Neuronal stem cell (in vitro differentiated cells): ENCODE results near the gene NGFR.

Source experiments
- DNase-seq: peaks from one replicate; pipeline ENCODE4 v3.0.0-alpha.2; 2013; ENCODE audit warnings: low spot score
- H2AFZ ChIP-seq: one replicate; pipeline ENCODE4 v1.6.1; 2013; ENCODE audit warnings: mild to moderate bottlenecking, low read length, inconsistent platforms
- H2AK5ac ChIP-seq: 2 replicates; pipeline ENCODE4 v1.6.1; 2013; ENCODE audit warnings: low read depth, mild to moderate bottlenecking, inconsistent platforms, low read length, moderate library complexity, mixed read lengths
- H2BK120ac ChIP-seq: 2 replicates; pipeline ENCODE4 v1.6.1; 2013; ENCODE audit warnings: low read depth, mild to moderate bottlenecking, inconsistent platforms, low read length, moderate library complexity, mixed read lengths
- H2BK12ac ChIP-seq: one replicate; pipeline ENCODE4 v1.6.1; 2013; ENCODE audit warnings: low read length, inconsistent platforms
- H2BK15ac ChIP-seq: 2 replicates; pipeline ENCODE4 v1.6.1; 2013; ENCODE audit warnings: mild to moderate bottlenecking, low read length, inconsistent platforms, mixed read lengths
- H2BK5ac ChIP-seq: one replicate; pipeline ENCODE4 v1.6.1; 2013; ENCODE audit warnings: inconsistent platforms, mild to moderate bottlenecking, low read length, moderate library complexity
- H3K14ac ChIP-seq: one replicate; pipeline ENCODE4 v1.6.1; 2013; ENCODE audit warnings: low read length, inconsistent platforms
- H3K18ac ChIP-seq: 2 replicates; pipeline ENCODE4 v1.6.1; 2013; ENCODE audit warnings: low read length, inconsistent platforms
- H3K23ac ChIP-seq: 2 replicates; pipeline ENCODE4 v1.6.1; 2013; ENCODE audit warnings: low read depth, mild to moderate bottlenecking, mixed read lengths, low read length, inconsistent platforms; ENCODE audit not compliant: poor library complexity
- H3K27ac ChIP-seq: replicated peaks from 3 replicates; pipeline ENCODE4 v1.5.1; 2013; ENCODE audit warnings: low read length, inconsistent platforms
- H3K27me3 ChIP-seq, 3 experiments: 2 replicates each; pipeline ENCODE4 v1.6.1; 2013; ENCODE audit warnings: low read length in 3 of 3, mild to moderate bottlenecking in 2 of 3, inconsistent platforms in 1 of 3, low read depth in 1 of 3, mixed read lengths in 1 of 3, moderate library complexity in 1 of 3; ENCODE audit not compliant: control insufficient read depth in 3 of 3, insufficient read depth in 3 of 3
- H3K36me3 ChIP-seq, 2 donors: replicated peaks in 1 of 2; 2 replicates each; pipeline ENCODE4 v1.6.1; 2013; ENCODE audit warnings: low read length in 2 of 2; ENCODE audit not compliant: control insufficient read depth in 2 of 2, insufficient read depth in 2 of 2
- H3K4ac ChIP-seq: 2 replicates; pipeline ENCODE4 v1.6.1; 2013; ENCODE audit warnings: inconsistent platforms, mild to moderate bottlenecking, low read length, moderate library complexity
- H3K4me1 ChIP-seq, 2 donors: 1 replicate in 1 of 2; 2 replicates in 1 of 2; pipeline ENCODE4 v1.6.1; 2013; ENCODE audit warnings: low read length in 2 of 2, low read depth in 1 of 2; ENCODE audit not compliant: control insufficient read depth in 2 of 2, insufficient read depth in 1 of 2
- H3K4me2 ChIP-seq: one replicate; pipeline ENCODE4 v1.6.1; 2013; ENCODE audit warnings: mild to moderate bottlenecking, low read length, inconsistent platforms; ENCODE audit not compliant: insufficient read depth, poor library complexity, severe bottlenecking
- H3K4me3 ChIP-seq, 2 donors: 2 replicates each; pipeline ENCODE4 v1.5.1; 2013; ENCODE audit warnings: low read length in 2 of 2, mild to moderate bottlenecking in 2 of 2, inconsistent platforms in 1 of 2, moderate library complexity in 1 of 2
- H3K79me1 ChIP-seq: one replicate; pipeline ENCODE4 v1.6.1; 2013; ENCODE audit warnings: low read depth, mild to moderate bottlenecking, inconsistent platforms, low read length, moderate library complexity
- H3K9ac ChIP-seq: one replicate; pipeline ENCODE4 v1.6.1; 2013; ENCODE audit warnings: mild to moderate bottlenecking, low read depth, low read length, inconsistent platforms; ENCODE audit not compliant: poor library complexity
- H3K9me3 ChIP-seq, 2 donors: replicated peaks in 1 of 2; 2 replicates each; pipeline versions ENCODE3 to v1.6.1; 2013; ENCODE audit warnings: low read length in 2 of 2, mild to moderate bottlenecking in 2 of 2, inconsistent platforms in 1 of 2, low read depth in 1 of 2, mixed read lengths in 1 of 2, moderate library complexity in 1 of 2; ENCODE audit not compliant: control insufficient read depth in 2 of 2, insufficient read depth in 1 of 2
- H4K8ac ChIP-seq: one replicate; pipeline ENCODE4 v1.6.1; 2013; ENCODE audit warnings: low read depth, mild to moderate bottlenecking, inconsistent platforms, low read length, moderate library complexity
- H4K91ac ChIP-seq: one replicate; pipeline ENCODE4 v1.6.1; 2013; ENCODE audit warnings: low read length, low read depth, mild to moderate bottlenecking, inconsistent platforms; ENCODE audit not compliant: poor library complexity
- WGBS, 2 donors: extraction: QIAGEN DNeasy Blood & Tissue Kit; methylation state at CpG; one replicate each; pipeline ENCODE4 v1.1.7; 2013; ENCODE audit warnings: missing lambda C conversion rate in 2 of 2, mixed read lengths in 1 of 2; ENCODE audit not compliant: insufficient read length in 2 of 2, insufficient replicate concordance in 1 of 2; ENCODE audit errors: extremely low coverage in 2 of 2; 5-methylcytosine and 5-hydroxymethylcytosine counted together

Gene NGFR

GRCh38 chr17:49457564-49458535 is 37.2 kb upstream of the NGFR start:
- no peaks in the 10 kb centered on the region for H3K79me1 ChIP-seq
- WGBS, 2 donors, result no CpG with 5 or more reads among the region's 15 CpGs
- DNase-seq, result no peak
- no peak overlapping the region for H2AK5ac ChIP-seq
- peak overlapping the region; percentile 21 for H2BK5ac ChIP-seq
- H4K8ac ChIP-seq, result no peak overlapping the region
- no peak overlapping the region for H3K27ac ChIP-seq
- H3K36me3 ChIP-seq, result no peaks in the 10 kb centered on the region
- H3K18ac ChIP-seq, result no peak overlapping the region
- H4K91ac ChIP-seq, result no peak overlapping the region
- H3K4me1 ChIP-seq, result peaks cover 5 to 19% of the 10 kb centered on the region in 2 donors
- no peak overlapping the region for H3K9ac ChIP-seq
- no peak overlapping the region for H2BK120ac ChIP-seq
- H2BK15ac ChIP-seq, result peak overlapping the region; percentile 2
- H3K14ac ChIP-seq, result no peak overlapping the region
- H3K23ac ChIP-seq, result no peak overlapping the region
- H2BK12ac ChIP-seq, result no peak overlapping the region
- H3K4me2 ChIP-seq, result no peak overlapping the region
- no peak overlapping the region for H2AFZ ChIP-seq
- H3K4ac ChIP-seq, result no peak overlapping the region
- H3K4me3 ChIP-seq, result no peak overlapping the region
- H3K27me3 ChIP-seq, result peaks cover 0 to 84% (median 0%) of the 10 kb centered on the region in 3 experiments
- no peaks in the 10 kb centered on the region for H3K9me3 ChIP-seq

- peaks cover 0 to 70% (median 0%) of the 10 kb centered on the region in 3 experiments for H3K27me3 ChIP-seq
- H3K14ac ChIP-seq, result no peak overlapping the region
- no peak overlapping the region for H3K4me2 ChIP-seq
- H3K36me3 ChIP-seq, result no peaks in the 10 kb centered on the region
- no peak overlapping the region for H3K9ac ChIP-seq
- no peak overlapping the region for H4K8ac ChIP-seq
- DNase-seq, result no peak
- H2AFZ ChIP-seq, result no peak overlapping the region
- H3K27ac ChIP-seq, result no peak overlapping the region
- H2AK5ac ChIP-seq, result no peak overlapping the region
- H3K4ac ChIP-seq, result no peak overlapping the region
- H3K4me3 ChIP-seq, result no peak overlapping the region
- no peak overlapping the region for H2BK12ac ChIP-seq
- H3K9me3 ChIP-seq, result peaks cover 6 to 12% of the 10 kb centered on the region in 2 donors
- H4K91ac ChIP-seq, result no peak overlapping the region
- H3K23ac ChIP-seq, result no peak overlapping the region
- peaks cover 0 to 6% of the 10 kb centered on the region in 2 donors for H3K4me1 ChIP-seq
- no CpG with 5 or more reads among the region's 7 CpGs for WGBS, 2 donors
- H2BK5ac ChIP-seq, result no peak overlapping the region
- no peaks in the 10 kb centered on the region for H3K79me1 ChIP-seq
- H3K18ac ChIP-seq, result no peak overlapping the region
- no peak overlapping the region for H2BK120ac ChIP-seq
- no peak overlapping the region for H2BK15ac ChIP-seq
Observed at GRCh38 chr17:49459401-49459984, 35.6 kb upstream of the NGFR start.

- Histone ChIP-seq H2BK120ac (no peak overlapping the region), H3K9ac (no peak overlapping the region), H2AK5ac (no peak overlapping the region), H3K4me1 (peaks cover 0 to 2% of the 10 kb centered on the region in 2 donors), H3K18ac (no peak overlapping the region), H3K23ac (no peak overlapping the region), H3K4me3 (no peak overlapping the region), H2BK15ac (no peak overlapping the region), H4K91ac (no peak overlapping the region), H2AFZ (no peak overlapping the region), H3K14ac (no peak overlapping the region), H2BK12ac (no peak overlapping the region), H3K4ac (no peak overlapping the region), H3K27ac (no peak overlapping the region), H3K27me3 (peaks cover 0 to 61% (median 0%) of the 10 kb centered on the region in 3 experiments), H3K4me2 (no peak overlapping the region), H2BK5ac (no peak overlapping the region), H4K8ac (no peak overlapping the region), H3K9me3 (peaks cover 6 to 12% of the 10 kb centered on the region in 2 donors), H3K36me3 (no peaks in the 10 kb centered on the region), H3K79me1 (no peaks in the 10 kb centered on the region)
- WGBS, 2 donors, result no CpG with 5 or more reads among the region's 7 CpGs
- no peak for DNase-seq
Observed at GRCh38 chr17:49460401-49460800, 34.7 kb upstream of the NGFR start.

GRCh38 chr17:49461580-49461979 is 33.5 kb upstream of the NGFR start:
- Histone ChIP-seq H4K91ac (no peak overlapping the region), H3K23ac (no peak overlapping the region), H3K9me3 (peaks cover 6 to 12% of the 10 kb centered on the region in 2 donors), H3K27me3 (peaks cover 0 to 65% (median 0%) of the 10 kb centered on the region in 3 experiments), H3K4me3 (no peak overlapping the region), H2BK5ac (no peak overlapping the region), H4K8ac (no peak overlapping the region), H3K36me3 (no peaks in the 10 kb centered on the region), H2BK120ac (no peak overlapping the region), H2AK5ac (no peak overlapping the region), H3K4me1 (no peaks in the 10 kb centered on the region), H3K4ac (no peak overlapping the region), H3K14ac (no peak overlapping the region), H2BK15ac (no peak overlapping the region), H3K9ac (no peak overlapping the region), H2AFZ (no peak overlapping the region), H3K27ac (no peak overlapping the region), H2BK12ac (no peak overlapping the region), H3K18ac (no peak overlapping the region), H3K79me1 (no peaks in the 10 kb centered on the region), H3K4me2 (no peak overlapping the region)
- no CpG with 5 or more reads among the region's 2 CpGs for WGBS, 2 donors
- DNase-seq, result no peak
